HG03060 (cell line): ENCODE data around the gene COG6.

ENCODE experiments used
- ATAC-seq: cut with Tn5 transposase; IDR thresholded peaks from one replicate; pipeline ENCODE4 v1.9.1; 2021; ENCODE audit warnings: low read depth, moderate number of reproducible peaks; ENCODE audit not compliant: unreplicated experiment

The COG6 gene

DNA sequence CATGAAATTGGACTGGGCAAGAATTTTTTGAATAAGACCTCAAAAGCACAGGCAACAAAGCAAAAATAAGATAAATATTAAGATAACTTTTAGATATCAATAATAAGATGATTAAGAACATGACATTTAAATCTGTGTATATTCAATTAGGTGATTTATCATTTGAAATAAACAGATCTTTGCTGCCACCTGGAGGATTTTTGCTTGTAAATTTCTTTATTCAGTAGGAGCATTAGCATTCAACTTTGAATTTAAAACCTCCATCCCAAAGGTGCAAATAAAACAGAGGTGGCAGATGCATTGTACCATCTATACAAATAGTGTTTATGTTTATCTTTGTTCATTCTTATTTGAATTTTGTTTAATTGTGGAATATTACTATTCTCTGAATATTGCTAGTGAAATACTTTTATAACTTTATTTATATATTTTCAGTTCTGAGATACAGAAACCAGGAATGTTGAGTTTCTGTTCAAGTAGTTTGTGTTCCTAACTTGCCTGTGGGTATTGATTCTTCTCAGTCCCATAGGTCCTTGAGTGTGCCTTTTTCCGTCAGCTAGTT is 20.9 kb downstream of the COG6 start:
- no peak for ATAC-seq

DNA sequence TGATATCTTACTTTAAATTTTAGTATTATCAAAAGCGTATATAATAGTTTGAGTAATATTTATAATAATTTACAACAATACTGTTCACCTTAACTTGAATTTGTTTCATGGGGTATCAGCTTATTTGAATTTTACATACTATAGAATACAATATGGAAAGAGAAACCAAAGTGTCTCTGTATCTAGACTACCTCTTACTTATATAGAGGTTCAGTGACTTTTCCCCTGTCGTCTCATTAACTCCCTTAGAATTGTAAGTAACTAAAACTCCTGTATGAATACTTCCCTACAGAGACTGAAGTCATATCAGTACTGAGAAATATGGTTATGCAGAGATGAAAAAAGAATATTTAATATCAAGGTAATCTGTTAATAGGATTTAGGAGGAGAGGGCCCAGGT is 26.8 kb downstream of the COG6 start:
- ATAC-seq = no peak

DNA sequence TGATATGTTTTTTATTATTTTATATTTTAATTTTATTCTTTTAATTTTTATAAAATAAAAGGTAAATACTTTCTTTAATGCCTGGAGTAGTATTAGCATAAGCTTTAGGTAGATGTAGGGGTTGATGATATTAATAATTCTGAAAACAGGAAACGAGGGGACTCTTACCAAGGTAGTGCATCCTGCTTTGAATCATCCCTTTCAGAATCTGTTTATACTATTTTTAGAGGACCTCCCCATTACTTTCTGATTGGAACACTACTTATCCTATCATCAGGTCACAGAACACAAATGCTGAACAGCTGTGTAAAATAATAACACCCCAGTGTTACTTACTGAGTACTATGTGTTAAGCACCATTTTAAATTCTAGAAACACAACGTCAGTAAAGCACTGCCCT is 27.3 kb downstream of the COG6 start:
- ATAC-seq = no peak

DNA sequence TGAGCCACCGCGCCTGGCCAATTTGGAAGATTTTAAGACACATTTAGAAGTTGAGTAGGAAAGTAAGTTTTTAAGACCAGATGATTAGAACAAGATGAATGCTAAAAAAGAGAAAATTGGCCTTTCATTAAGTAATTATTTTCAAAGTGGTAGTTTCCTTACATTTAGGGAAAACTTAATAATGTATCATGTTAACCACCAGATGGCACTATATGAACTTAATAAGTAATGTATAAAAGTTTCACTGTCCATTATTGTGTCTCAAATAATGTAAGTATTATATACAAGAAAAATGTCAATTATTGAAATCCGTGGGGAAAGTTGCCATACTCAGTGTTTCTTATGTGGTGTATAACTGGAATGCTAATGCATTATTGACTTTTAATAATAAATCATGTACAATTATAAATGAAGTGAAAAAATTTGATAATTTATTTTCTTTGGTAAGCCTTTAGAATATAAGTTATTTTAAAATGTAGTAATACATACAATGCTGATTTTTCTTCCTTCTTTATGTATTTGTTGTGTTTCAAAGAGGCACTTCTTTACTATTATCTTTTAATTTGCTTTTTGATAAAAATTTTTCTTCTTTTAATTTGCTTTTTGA is 29.2 kb downstream of the COG6 start:
- no peak for ATAC-seq

DNA sequence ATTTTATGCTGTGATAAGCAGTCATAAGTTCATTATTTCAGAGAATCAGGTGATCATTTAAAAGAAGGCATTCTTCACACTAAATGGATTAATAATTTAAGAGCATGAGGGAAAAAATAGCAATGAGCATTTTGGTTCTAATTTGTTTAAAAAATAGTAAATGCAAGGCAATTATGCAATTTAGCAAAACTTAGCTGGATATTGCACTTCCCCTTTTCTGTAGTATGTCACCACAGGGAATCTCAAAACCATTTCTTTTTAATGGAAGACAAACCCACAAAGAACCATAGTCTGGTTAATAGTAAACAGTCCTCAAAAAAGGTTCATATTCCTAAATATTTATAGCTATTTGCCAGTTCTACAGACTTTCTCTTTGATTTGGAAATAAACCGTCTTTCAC is 30.2 kb downstream of the COG6 start:
- ATAC-seq = no peak

DNA sequence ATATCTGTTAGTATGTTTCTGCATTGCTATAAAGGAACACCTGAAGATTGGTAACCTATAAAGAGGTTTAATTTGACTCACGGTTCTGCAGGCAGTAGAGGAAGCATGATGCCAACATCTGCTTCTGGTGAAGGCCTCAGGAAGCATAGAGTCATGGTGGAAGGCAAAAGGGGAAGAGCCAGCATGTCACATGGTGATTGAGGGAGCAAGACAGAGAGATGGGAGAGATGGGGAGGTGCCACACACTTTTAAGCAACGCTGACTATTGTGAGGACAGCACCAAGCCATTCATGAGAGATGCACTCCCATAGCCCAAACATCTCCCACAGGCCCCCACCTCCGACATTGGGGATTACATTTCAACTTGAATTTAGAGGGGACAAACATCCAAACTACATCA is 32.8 kb downstream of the COG6 start:
- ATAC-seq = no peak

DNA sequence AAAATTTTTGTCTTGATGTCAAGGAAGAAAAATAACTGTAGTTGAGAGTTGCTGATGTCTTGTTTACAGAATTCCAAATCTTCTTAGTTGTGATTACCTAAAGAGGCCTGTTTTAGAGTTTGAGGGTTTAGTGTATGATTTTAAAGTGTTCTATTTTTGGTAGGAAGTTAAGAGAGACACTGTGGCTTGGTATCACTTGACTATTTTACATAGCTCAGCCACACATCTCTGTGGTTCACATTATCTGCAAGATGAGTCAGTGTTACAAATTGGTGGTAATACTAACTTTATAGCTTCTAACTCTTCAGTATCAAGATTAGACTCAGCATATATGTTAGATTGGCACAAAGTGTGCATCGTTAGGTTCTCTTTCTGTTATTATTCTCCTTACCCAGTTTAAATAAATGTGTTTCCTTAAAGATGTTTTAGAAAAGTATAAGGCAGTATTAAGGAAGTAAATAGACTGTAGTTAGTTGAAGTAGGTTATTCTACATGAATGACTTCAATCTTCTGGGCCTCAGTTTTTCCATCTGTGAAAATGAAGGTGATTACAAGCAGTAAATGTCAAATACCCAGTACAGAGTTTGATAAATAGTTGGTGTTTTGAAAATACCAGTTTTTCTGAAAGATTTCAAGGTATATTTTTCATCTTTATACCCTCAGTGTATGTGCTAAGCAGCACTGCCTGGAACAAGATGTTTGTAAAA is 33.4 kb downstream of the COG6 start:
- peak; percentile 84 for ATAC-seq

DNA sequence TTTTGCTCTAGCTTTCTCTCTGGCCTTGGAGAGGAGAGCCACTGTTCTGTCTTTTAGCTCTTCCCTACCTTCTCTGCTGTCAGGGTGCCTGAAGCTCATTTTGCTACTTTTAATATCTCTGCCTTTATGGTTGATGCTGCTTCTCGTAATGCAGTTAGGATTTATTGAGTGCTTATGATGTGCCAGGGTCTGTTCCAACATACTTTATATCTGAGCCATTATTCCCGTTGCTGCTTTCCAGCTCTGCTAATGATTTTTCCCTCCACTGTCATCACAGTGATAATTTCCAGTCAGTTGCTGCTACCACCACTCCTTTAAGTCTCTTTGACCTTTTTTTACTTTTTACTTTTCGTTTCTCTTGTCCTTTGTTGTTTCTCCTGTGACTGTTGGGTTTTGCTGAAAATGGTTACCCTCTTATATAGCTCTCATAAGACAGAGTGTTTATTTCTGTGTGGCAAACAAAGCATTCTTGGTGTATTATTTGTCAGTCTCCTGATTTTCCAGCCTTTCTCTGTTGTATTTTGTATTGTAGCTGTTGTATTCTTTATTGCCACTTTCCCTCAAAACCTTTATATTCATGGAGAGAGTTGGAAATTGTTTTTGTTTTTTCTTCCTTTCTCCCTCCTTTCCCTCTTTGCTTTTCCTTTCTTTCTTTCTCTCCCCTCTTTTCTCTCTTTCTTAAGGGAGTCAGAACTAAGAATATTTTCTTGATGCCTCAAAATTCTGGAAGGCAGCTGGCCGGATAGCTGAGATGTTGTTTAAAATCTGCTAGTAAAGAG is 37.4 kb downstream of the COG6 start:
- no peak for ATAC-seq

DNA sequence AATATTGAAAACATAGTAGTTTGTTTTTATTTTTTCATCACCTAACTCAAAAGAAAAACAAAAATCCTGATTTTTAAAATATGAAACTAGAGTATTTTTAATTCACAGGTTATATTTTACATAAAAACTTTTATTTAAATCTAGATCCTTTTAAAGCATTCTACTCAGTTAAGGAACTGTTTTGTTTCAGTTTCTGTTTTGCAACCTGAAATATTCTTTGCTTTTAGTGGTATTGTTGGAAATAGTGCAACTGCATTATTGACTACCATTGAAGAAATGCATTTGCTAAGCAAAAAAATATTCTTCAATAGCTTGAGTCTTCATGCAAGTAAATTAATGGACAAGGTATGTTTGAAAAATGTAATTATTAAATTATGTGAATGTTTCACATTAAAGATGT is 43.8 kb downstream of the COG6 start:
- ATAC-seq = no peak

DNA sequence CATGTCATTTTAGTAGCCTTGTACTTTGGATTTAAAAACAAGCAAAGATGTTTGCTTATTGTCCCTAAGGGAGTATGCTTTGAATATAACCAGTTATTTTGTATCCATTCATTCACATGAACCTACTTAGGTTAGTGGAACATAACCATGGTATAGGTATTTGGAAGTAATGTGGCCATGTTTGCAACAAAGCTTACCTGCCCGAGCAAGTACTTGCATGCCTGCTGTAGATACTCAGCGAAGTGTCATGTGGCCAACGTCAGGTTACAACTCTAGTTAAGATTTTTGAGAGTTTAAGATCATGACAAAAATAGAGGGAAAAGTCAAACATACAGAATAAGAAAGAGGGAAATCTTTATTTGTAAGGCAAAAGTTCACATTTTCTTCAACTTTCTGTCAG is 57.2 kb downstream of the COG6 start:
- ATAC-seq = no peak

DNA sequence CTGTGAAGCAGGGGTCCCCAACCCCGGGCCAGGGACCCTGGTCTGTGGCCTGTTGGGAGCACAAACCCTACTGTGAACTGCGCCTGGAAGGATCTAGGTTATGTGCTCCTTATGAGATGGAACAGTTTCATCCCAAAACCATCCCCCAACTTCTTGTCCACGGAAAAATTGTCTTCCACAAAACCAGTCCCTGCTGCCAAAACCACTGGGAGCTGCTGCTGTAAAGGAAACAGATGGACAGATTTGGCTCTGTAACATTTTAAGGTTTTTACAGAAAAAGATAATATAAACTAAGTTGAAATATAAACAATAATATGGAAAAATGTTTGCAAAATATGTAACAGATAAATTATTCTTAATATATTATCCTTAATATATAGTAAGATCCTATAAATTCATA is 73.7 kb downstream of the COG6 start:
- no peak for ATAC-seq

DNA sequence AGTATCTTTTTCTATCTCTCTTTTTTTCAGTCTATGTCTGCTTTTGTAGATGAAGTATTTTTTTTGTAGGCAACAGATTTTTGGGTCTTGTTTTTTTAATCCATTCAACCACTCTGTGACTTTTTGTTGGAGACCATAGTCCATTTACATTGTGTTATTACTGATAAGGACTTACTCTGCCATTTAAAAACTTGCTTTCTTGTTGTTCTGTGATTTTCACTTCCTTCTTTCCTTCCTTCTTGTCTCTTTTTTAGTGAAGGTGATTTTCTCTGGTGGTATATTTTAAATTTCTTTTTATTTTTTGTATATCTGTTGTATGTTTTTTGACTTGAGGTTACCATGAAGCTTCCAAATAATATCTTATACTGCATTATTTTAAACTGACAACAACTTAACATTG is 79.5 kb downstream of the COG6 start:
- no peak for ATAC-seq

DNA sequence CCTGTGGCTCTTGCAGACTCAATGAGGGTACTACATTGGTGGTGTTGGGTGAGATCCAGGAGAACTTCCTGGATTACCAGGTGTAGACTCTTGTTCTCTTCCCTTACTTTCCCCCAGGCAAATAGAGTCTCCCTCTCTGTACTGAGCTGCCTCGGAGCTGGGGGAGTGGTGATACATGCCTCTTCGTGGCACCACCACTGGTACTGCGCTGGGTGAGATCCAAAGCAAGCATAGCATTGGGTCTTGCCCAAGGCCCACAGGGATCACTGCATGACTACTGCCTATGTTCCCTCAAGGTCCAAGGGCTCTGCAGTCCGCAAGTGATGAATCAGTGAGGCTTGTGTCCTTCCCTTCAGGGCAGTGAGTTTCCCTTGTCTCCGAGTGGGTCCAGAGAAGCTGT is 81.6 kb downstream of the COG6 start:
- ATAC-seq = no peak

DNA sequence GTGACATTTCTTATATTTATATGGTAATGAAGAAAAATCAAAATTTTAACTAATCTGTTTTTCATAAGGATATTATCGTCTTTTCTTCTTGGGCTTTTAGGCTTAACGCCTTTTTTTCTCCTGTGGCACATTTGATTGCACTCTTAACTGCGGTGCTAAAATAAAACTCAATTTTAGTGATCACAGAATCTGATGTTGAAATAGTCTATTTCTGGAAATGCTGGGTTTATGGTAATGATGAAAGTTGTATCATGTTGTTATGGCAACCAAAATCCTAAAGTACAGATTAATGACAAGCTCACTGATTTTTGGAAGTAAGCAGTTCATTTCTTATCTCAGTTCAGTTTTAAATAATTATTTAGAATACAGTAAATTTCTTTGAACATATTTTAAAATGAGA is 85.3 kb downstream of the COG6 start:
- no peak for ATAC-seq

DNA sequence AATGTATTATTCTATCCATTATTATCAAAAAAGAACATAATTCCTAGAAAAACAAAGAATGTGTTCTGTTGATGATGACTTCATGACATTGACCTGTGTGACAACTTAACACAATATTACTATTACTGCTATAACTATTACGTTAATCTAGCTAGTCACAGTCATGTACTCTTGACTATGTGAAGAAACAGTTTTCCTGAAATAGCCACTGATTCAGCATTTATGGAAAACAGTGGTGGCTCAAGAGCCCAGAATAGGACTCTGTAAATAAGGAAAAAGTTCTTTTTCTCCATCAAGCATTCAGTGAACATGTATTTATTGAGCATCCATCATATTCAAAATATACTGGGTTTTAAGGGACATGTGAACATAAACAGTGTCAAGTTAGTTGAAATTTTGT is 93.5 kb downstream of the COG6 start:
- no peak for ATAC-seq

DNA sequence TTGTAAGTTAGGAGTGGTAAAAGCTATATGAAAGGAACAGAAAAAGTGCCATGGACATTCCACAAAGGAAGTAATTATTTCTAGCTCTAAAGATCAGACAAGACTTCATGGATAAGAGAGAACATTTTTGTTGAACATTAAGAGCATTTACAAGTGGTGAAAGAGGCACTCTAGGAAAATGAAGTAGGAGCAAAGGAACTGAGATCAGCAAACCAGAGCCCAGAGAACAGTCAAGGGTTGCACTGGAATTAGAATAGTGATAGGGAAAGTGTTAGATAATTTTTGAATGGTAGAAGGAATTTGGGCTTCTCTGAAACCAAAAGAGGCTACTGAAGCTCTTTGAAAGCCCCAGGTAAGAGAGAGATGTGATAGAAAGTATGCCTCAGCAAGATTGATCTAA is 94.1 kb downstream of the COG6 start:
- no peak for ATAC-seq

DNA sequence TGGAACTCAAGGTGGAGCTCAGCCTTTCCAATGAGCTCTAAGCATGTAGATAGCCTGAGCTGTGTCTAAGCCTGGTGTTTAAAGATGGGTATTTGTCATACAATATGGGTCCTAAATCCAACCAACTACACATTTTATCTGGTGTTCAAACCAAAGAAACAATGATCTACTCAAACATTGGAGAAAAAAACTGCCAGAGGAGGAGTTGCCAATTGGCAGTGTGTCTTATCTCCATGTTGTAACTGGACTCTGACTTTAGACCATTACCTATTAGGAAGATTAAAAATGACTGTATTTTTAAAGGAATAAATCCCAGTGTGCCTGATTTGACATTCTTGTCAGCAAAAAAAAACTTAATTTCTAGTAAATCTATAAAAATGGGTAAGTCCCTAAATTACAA is 96.3 kb downstream of the COG6 start:
- ATAC-seq = no peak

DNA sequence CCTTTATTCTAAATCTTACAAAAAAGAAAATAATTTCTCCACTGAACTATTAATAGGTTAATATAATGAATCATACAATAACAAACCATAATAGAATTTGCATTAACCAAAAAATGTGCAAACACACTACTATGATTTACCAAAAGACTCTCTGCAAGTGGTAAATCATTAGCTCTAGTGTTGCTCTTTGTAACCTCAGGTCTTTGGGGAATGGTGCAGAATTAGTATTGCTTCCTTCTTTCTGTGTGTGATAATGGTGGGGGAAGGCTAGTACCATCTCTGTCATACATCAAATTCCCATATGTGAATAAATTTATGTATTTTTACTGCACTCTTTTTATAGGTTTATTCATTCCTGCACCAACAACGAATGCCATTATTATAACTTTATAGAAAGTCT is 105.1 kb downstream of the COG6 start:
- peak; percentile 71 for ATAC-seq

DNA sequence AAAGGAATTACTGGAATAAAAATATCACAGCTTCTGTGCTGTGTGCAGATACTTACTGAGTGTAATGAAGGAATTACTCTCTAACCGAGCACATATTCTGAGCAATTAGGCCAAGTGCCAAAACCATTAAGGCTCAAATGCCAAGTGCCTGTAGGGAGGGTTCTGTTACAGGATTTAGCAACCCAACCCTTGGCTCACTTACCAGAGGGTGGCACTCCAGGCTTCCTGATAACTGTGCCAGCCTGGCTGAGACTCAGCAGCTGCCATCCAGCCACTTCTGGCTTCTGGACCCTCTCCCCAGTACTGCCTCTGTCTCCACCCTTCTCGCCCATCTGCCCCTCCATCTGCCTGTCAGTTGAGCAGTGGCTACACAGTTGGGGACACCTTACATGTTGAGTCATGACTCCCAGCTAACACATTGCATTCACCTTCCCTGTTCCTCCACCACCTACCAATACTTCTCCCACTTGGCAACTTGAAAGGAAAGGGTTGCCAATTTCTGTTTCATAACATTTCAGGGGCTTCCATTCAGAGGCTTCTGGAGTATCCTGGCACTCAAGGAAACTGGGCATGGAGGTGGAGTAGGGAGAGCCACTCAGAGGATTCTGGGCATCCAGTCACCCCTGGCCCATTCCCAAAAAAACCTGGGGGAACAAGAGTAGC is 110.5 kb downstream of the COG6 start:
- no peak for ATAC-seq

DNA sequence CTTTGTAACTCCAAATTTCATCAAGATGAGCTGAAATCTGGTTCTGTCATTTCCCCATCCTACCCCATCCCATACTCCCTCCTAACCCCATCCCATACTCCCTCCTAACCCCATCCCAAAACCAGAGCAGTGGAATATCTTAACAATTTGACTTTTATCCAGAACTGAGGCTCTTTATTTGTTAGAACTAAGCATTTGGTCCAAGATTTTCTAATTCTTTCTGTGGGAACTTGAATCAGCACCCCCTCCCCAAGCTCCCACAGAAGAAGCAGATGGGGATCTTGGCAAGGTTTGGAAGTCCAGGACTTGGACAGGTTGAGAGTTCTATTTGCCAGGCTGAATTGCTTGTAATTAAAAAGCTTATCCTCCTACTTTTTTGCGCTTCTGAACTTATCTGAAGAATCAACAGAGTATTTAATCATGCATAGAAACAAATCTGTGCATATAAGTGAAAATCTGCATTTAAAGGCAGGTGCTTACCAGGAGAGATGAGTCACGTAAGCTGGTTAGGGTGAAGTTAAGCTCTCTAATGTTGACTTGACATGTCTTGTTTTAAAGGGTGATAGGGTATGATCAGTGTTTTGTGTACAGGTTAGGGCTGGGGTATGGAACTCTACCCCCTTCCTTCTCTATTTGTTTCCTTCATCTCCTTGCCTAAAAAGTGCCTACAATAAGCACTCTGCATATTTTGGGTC is 111.1 kb downstream of the COG6 start:
- no peak for ATAC-seq
